Measurements from ENCODE around the gene KCNK2.

KCNK2 gene

DNA sequence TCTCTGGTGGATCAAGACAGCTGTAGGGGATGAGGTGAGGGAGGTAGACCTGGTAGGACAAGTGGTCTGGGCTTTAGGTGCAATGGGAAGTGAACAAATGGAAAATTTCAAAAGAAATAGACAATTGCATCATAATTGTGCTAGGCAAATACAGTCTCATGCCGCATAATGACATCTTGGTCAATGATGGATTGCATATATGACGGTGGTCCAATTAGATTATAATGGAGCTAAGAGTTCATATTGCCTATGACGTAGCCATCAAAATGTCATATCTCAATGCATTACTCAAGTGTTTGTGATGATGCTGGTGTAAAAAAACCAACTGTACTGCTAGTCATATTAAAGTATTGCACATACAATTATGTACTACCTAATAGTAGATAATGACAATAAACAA is 19.0 kb downstream of the KCNK2 start:
- no peak for DNase-seq

DNA sequence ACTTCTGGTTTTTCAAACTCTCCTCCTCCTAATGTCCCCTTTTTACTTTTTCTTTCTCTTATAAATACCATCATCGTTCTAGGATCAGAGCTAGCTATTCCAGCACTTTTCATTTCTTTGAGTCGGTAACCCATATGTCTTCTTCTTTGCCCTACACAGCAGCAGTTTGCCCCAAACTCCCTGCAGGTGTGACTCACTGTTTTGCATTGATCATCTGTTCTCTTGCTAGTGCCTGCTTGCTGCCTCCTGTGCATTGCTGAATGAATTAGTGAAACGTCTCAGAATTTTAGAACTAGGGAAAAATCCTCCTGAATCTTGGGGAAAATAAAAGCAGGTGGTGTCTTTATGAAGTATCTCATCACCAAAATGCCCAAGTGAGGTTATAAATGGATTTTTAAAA is 21.7 kb downstream of the KCNK2 start:
- DNase-seq = no peak

GRCh38 chr1:215106067-215106466 is 23.5 kb downstream of the KCNK2 start:
- no peak for DNase-seq

- no peak for DNase-seq
Measured at GRCh38 chr1:215109171-215109570, 26.6 kb downstream of the KCNK2 start.

GRCh38 chr1:215111916-215112315 is 29.4 kb downstream of the KCNK2 start:
- no peak for DNase-seq

- no peak for DNase-seq
Measured at GRCh38 chr1:215113776-215114153, 31.2 kb downstream of the KCNK2 start.

DNA sequence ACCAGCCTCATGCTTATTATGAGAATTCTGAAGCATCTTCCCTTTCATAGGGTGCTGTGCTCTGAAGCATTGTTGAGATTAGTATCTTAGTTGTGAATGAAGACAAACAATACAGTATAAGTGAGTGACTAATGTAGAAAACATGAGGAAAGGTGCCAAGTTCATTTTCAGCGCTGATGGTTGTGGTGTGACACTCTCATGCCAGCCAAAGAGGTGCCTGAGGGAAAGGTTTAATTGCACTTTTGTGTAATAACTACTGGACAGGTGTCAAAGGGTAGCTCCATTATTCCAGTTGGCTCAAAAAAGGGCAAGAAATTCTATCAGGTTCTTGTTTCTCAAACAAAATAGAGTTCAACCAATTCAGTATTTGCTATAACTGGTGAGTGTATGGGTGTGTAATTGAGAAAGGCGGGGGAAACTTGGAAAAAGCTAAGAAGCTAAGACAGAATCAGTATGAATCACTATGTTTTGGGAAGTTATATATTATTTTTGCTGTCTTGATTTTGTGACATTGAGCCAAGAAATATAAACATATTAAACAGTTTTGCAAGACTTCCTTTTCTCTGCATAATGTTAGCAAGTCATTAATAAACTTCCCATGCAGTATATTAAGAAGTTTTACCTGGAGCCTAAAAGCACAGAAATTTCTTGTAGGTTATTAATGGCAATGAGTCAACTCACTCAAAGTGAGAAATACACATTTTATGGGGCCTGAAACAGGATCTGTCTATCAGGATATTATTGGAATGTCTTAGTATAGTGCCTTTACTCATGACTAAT is 31.8 kb downstream of the KCNK2 start:
- DNase-seq = no peak

DNA sequence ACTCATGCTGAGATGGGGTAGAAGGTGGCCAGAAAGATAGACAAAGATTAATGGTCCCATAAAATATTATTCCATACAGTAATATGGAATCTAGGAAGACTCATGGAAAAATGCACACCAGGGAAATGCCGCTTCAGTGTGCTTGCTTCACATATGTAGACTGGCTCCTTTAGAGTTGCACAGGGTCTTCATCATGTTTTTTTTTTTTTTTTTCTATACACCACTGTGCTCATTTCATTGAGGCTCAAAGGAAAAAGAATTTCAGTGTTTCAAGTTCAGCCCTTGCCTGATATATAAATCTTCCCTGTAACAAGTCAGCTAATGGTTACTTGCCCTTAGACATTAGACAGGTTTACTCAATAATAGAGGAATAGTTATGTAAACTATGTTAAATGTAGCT is 33.2 kb downstream of the KCNK2 start:
- DNase-seq = no peak

DNA sequence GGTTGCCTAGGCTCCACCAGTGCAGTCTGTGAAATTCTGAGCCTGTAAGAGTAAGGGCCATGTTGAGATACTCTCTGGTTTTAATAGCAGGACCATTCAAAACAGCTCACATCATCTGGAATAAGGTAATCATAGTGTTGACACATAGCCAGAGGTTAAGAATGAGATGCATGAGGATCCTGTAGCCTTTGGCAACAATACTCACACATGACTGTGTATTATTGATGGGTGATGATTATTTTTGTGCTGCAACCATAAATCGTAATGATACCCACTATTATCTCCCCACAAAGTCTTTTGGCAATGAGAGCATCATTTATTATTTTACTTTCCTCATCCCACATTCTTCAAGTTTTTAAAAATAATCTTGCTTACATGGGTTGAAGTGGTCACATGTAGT is 35.5 kb downstream of the KCNK2 start:
- DNase-seq = no peak

DNA sequence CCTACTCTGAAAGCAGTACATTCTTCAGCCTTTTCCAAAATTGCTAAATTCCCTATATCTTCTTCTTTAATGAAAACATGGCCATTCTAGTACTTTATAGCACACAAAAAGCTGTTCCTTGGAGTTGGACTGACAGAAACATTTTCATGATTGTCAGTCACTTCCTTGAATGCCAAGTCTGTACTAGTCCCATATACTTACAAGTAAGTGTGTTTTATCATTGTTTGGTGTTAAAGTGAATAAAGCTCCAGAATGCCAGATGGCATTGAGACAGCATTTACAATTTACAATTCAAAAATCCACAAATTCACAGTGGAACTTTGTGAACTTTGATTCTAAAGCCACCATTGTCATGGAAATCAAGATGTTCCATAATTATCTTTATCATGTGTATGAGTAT is 36.5 kb downstream of the KCNK2 start:
- DNase-seq = no peak

DNA sequence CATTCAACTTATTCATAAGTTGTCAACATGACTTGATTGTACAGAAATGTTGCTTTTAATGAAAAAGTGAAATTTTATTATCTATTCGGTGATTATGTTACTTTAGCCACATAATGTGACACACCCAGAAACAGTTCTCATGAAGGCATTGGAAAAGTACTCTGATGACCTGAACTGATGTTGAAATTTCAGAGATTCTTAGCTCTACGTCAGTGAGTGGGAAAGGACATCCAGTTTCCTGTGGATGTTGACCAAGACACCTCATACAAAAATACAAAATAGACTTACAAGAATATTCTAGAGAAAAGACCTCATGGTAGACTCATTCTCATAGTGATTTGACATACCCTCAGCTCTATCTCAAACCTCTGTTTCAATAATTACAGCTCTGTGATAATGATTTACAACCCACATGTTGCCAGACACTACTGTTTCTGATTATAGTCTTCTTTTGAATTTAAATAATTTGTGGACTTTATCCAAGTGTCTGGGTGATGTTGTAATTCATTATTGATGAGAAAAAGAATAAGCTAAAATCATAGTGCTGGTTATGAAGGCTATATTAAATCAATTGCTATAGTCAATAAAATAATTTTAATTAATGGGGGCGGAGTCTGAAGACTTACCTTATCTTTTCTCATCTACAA is 37.3 kb downstream of the KCNK2 start:
- no peak for DNase-seq

- DNase-seq = no peak
Measured at GRCh38 chr1:215128504-215128903, 46.0 kb downstream of the KCNK2 start.

- no peak for DNase-seq
Measured at GRCh38 chr1:215131291-215131690, 48.8 kb downstream of the KCNK2 start.

DNA sequence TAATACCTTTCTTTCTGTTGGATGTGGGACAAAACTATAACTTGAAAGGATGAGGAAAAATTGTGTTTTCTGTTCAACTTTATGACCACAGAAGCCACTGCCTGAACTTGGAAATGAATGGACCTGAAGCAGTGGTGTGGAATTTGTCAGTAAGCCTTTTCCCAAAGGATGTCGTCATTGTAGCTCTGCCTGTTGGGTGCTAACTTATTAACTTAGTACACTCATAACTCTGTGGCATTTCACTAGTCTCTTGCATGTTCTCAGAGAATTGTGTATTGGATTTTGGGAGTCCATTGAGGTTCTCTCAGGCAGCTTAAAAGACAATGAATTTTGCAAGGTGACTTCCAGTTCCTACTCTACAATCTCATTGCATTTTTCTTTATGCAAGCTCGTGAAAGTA is 49.6 kb downstream of the KCNK2 start:
- no peak for DNase-seq

DNA sequence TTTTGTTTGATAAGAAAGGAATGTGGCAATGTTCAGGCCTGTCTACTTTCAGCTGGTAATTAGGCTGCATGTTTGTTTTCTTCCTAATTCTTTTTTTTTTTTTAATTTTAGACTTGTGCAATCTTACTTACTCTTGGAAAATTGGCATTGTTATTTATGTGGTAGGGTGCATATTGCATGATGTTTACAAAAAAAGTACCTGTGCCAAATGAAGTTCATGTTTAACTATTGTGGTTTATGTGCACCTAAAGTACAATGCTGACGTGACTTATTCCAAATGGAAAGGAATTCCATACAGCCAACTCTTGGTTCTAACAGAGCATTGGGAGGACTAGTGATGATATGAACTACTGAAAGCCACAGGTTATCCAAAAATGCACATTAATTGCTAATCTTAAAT is 51.0 kb downstream of the KCNK2 start:
- DNase-seq = no peak

- DNase-seq = no peak
Measured at GRCh38 chr1:215137985-215138384, 55.4 kb downstream of the KCNK2 start.

GRCh38 chr1:215140135-215140534 is 57.6 kb downstream of the KCNK2 start:
- no peak for DNase-seq

- no peak for DNase-seq
Measured at GRCh38 chr1:215141460-215141859, 58.9 kb downstream of the KCNK2 start.

DNA sequence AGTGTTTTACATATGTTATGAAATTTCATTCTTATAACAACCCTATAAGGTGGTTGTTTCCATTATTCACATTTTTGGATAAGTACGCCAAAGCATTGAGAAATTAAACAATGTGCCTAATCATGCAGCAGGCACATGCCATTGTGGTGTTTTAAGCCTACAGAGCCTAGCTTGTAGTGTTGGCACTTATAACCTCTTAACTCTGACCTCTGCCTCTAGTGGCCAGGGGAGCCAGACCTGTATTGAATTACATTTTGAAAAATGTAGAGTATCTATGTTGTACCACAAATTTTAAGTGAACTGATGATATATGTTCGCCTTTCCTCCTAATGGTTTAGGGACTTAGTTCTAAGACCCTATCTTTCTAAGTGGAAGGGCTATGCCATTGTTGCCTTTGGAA is 61.0 kb downstream of the KCNK2 start:
- DNase-seq = no peak

DNA sequence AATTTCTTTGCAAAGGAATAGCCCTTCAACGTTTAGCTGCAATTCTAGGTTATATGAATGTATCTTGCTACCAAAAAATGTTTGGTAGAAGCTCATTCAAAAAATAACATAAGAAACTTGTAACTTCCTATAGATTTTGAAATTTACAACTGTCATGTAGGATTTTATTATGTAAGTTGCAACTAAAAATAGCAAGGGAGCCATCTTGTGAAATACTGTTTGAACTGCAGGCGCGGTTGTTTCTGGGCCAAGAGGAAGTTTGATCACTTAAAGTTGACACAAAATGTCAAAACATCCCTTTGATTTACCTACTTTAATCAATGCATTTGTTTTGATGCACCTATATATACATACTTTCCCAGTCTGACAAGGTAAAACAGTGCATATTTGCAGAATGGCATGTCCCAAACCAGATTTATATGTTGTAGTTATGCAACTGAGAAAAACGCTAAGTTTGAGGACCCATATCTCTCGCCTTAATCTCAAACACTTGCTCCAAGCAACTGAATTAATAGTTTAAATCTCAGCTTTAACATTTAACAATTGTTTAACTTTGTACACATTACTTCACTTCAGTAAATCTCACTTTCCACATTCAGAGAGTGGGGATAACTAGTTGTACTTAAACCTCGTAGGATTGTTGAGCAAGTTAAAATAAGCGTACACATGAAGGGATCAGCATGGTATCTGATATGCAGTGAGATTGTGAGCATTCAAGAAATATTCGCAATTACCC is 63.9 kb downstream of the KCNK2 start:
- DNase-seq = no peak

DNA sequence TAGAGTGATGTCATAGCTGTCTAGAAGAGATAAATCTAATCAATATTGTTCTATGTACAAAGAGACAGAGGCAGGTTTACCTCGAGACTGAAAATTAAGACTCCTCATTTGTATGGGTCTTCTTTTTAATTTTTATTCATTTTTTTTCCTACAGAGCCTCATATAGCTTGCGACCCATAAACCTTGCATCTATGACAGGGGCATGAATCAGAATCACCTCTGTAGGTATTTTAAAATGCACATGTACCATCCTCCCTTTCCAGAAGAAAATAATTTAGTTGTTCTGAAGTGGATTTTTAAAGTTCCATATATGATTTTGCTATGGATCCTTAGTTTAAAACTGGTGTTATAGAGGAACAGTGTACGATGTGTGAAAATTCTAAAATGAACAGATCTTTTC is 64.5 kb downstream of the KCNK2 start:
- DNase-seq = no peak

- DNase-seq = no peak
Measured at GRCh38 chr1:215151841-215152549, 69.5 kb downstream of the KCNK2 start.

DNA sequence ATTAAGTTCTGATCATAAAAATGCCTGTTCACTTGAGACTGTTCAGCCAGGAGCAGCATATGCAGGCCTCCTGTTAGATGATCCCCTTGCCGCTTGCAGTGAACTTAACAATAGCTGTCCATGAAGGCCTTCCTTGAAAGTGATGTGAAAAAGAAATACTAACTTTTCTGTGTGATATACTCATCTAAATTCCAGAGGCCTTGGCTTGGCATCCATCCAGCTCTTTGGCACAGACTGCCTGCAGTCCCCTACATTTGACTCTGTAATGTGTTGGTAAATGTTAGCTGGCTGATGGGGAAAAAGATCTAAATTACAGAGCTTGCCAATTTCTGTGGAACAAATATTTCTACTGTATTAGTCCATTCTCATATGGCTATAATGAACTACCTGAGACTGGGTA is 73.7 kb downstream of the KCNK2 start:
- DNase-seq = no peak

GRCh38 chr1:215160351-215160750 is 77.8 kb downstream of the KCNK2 start:
- no peak for DNase-seq

Data from NCI-H2029 treated with DMSO at 0.1 percent for 48 hours (cell line).